ENCODE results near the gene ACTR3.

DNA sequence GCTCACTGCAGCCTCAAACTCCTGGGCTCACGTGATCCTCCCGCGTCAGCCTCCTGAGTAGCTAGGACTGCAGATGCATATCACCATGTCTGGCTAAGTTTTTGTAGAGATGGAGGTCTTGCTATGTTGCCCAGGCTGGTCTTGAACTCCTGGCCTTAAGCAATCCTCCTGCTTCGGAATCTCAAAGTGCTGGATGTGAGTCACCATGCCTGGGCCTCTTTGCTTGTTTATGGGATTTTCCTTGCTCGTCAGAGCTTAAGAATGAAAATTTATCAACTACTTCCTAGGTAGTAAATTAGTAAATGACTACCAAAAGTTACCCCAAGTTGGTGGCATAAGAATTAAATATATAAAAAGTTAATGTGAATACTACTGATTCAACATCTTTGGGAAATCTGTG is 51.0 kb downstream of the ACTR3 start:
- TF ChIP-seq, protein P1, sequence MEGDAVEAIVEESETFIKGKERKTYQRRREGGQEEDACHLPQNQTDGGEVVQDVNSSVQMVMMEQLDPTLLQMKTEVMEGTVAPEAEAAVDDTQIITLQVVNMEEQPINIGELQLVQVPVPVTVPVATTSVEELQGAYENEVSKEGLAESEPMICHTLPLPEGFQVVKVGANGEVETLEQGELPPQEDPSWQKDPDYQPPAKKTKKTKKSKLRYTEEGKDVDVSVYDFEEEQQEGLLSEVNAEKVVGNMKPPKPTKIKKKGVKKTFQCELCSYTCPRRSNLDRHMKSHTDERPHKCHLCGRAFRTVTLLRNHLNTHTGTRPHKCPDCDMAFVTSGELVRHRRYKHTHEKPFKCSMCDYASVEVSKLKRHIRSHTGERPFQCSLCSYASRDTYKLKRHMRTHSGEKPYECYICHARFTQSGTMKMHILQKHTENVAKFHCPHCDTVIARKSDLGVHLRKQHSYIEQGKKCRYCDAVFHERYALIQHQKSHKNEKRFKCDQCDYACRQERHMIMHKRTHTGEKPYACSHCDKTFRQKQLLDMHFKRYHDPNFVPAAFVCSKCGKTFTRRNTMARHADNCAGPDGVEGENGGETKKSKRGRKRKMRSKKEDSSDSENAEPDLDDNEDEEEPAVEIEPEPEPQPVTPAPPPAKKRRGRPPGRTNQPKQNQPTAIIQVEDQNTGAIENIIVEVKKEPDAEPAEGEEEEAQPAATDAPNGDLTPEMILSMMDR (IDR thresholded peaks at IDR 0.05): no peak
- TF ChIP-seq EZH2 (IDR thresholded peaks at IDR 0.05; ENCODE audit: borderline replicate concordance, insufficient read depth, low read depth, low read length, poor library complexity, severe bottlenecking): no peak
